ENCODE measurements around the gene TBCA. TPM values are rescaled to one million over a fixed set of nuclear protein-coding genes. Genes with fewer than 3 reads are reported as not detected.
A peak's percentile ranks its signal among the peaks of the same experiment; 100 is the strongest.

The TBCA gene
- total and polyA plus RNA-seq, 2 donors from 2014 or later = 124 to 407 TPM

DNA sequence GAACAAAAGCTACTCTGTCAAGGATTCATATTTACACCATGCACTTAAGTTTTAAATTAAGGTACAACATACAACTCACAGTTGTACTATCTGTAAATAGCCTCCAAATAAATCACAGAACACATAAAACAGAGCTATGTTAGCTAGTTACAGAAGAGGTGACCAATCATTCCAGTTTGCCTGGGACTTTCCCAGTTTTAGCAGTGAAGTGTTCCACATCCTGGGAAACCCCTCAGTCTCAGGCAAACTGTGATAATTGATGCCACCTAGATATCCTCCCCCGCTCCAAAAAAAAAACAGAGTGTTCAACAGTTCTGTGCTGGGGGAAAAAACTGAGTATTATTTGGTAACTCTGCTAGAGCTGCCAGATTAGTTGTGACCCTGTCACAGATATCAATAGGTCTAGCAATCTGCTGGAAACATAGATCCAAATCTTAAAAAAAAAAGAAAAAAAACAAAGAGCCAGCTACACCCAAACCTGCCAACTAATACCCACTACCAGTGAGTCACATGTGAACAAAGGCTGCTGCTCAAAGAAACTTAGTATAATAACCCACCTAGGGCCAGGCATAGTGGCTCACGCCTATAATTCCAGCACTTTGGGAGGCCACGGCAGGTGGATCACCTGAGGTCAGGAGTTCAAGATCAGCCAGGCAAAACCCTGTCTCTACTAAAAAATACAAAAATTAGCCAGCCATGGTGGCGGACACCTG is 5.7 kb downstream of the TBCA start:
- FAIRE-seq = no peak
- Histone ChIP-seq H3K4me1 (ENCODE audit: control insufficient read depth in 2 of 3, insufficient read depth in 2 of 3, low read depth in 1 of 3, low read length in 3 of 3) (peaks cover 6 to 15% (median 12%) of the 10 kb centered on the region in 3 donors), H3K27me3 (ENCODE audit: control insufficient read depth, insufficient read depth, low read length) (no peaks in the 10 kb centered on the region)

DNA sequence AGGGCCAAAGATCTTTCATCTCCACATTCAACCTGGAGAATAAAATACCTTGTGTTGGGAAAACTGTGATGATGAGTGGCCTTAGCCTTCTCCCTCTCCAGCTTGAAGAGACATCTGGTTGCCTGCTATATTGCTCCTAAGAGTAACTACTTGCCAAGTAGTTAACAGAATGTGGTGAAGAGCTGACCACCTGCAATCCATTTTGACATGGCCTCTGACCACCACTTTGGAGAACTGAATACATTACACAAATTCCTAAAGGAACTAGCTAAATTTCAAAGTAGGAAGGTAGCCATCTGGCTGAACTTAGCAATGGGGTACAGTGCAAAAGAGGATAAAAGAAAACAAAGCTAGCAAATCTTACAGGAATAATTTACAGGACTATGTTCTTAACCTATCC is 7.2 kb downstream of the TBCA start:
- H3K27me3 ChIP-seq (ENCODE audit: control insufficient read depth, insufficient read depth, low read length) = no peaks in the 10 kb centered on the region
- no peak overlapping the region for H3K27ac ChIP-seq (ENCODE audit: low read depth in 2 of 2, low read length in 2 of 2)
- H3K4me1 ChIP-seq (ENCODE audit: control insufficient read depth in 2 of 3, insufficient read depth in 2 of 3, low read depth in 1 of 3, low read length in 3 of 3) = peaks cover 0 to 7% (median 0%) of the 10 kb centered on the region in 3 donors
- DNase-seq (no peak), FAIRE-seq (no peak)
- H3K4me3 ChIP-seq (ENCODE audit: low read length in 3 of 3) = no peak overlapping the region
- intact Hi-C loops (cut with DNase I) = no loop called here
- no peaks in the 10 kb centered on the region for H3K9me3 ChIP-seq (ENCODE audit: control insufficient read depth in 2 of 3, insufficient read depth in 1 of 3, low read length in 3 of 3)
- H3K36me3 ChIP-seq (ENCODE audit: control insufficient read depth in 2 of 3, insufficient read depth in 3 of 3, low read length in 3 of 3) = peaks cover 0 to 5% (median 0%) of the 10 kb centered on the region in 3 donors
- H3K9ac ChIP-seq (ENCODE audit: low read length in 3 of 3) = no peak overlapping the region
- TF ChIP-seq, protein P1, sequence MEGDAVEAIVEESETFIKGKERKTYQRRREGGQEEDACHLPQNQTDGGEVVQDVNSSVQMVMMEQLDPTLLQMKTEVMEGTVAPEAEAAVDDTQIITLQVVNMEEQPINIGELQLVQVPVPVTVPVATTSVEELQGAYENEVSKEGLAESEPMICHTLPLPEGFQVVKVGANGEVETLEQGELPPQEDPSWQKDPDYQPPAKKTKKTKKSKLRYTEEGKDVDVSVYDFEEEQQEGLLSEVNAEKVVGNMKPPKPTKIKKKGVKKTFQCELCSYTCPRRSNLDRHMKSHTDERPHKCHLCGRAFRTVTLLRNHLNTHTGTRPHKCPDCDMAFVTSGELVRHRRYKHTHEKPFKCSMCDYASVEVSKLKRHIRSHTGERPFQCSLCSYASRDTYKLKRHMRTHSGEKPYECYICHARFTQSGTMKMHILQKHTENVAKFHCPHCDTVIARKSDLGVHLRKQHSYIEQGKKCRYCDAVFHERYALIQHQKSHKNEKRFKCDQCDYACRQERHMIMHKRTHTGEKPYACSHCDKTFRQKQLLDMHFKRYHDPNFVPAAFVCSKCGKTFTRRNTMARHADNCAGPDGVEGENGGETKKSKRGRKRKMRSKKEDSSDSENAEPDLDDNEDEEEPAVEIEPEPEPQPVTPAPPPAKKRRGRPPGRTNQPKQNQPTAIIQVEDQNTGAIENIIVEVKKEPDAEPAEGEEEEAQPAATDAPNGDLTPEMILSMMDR (IDR thresholded peaks at IDR 0.05; ENCODE audit: borderline replicate concordance, extremely low read depth, insufficient read depth) = no peak

More for the DNA sequence above, 5.7 kb downstream of the TBCA start:
- no peak for DNase-seq
- H3K4me3 ChIP-seq (ENCODE audit: low read length in 3 of 3) = peak overlapping the region in 1 of 3 donors; percentile 6
- intact Hi-C loops (cut with DNase I) = no loop called here
- no peaks in the 10 kb centered on the region for H3K9me3 ChIP-seq (ENCODE audit: control insufficient read depth in 2 of 3, insufficient read depth in 1 of 3, low read length in 3 of 3)
- H3K27ac ChIP-seq (ENCODE audit: low read depth in 2 of 2, low read length in 2 of 2) = no peak overlapping the region
- TF ChIP-seq, protein P1 (IDR thresholded peaks at IDR 0.05; ENCODE audit: borderline replicate concordance, extremely low read depth, insufficient read depth) = no peak
- peaks cover 0 to 5% (median 0%) of the 10 kb centered on the region in 3 donors for H3K36me3 ChIP-seq (ENCODE audit: control insufficient read depth in 2 of 3, insufficient read depth in 3 of 3, low read length in 3 of 3)
- no peak overlapping the region for H3K9ac ChIP-seq (ENCODE audit: low read length in 3 of 3)

- peaks cover 0 to 5% (median 0%) of the 10 kb centered on the region in 3 donors for H3K36me3 ChIP-seq (ENCODE audit: control insufficient read depth in 2 of 3, insufficient read depth in 3 of 3, low read length in 3 of 3)
- H3K4me1 ChIP-seq (ENCODE audit: control insufficient read depth in 2 of 3, insufficient read depth in 2 of 3, low read depth in 1 of 3, low read length in 3 of 3) = no peaks in the 10 kb centered on the region
- no peaks in the 10 kb centered on the region for H3K27me3 ChIP-seq (ENCODE audit: control insufficient read depth, insufficient read depth, low read length)
- no peaks in the 10 kb centered on the region for H3K9me3 ChIP-seq (ENCODE audit: control insufficient read depth in 2 of 3, insufficient read depth in 1 of 3, low read length in 3 of 3)
- H3K27ac ChIP-seq (ENCODE audit: low read depth in 2 of 2, low read length in 2 of 2) = no peak overlapping the region
- DNase-seq (no peak), FAIRE-seq (no peak)
- TF ChIP-seq, protein P1 (IDR thresholded peaks at IDR 0.05; ENCODE audit: borderline replicate concordance, extremely low read depth, insufficient read depth) = no peak
- intact Hi-C loops (cut with DNase I) = no loop called here
- no peak overlapping the region for H3K4me3 ChIP-seq (ENCODE audit: low read length in 3 of 3)
- H3K9ac ChIP-seq (ENCODE audit: low read length in 3 of 3) = no peak overlapping the region
Measured at GRCh38 chr5:77767301-77767700, 8.8 kb downstream of the TBCA start.
